Stimulated activated CD4-positive, alpha-beta T cell treated with anti-CD3 and anti-CD28 coated beads, Interleukin-2, amount 100 ng/mL, for 24 hours (primary cell): ENCODE measurements around the gene MRAP.

Experiments
- DNase-seq, 2 donors: peaks; one replicate each; pipeline ENCODE4 v3.0.0-alpha.2; 2020

MRAP gene

DNA sequence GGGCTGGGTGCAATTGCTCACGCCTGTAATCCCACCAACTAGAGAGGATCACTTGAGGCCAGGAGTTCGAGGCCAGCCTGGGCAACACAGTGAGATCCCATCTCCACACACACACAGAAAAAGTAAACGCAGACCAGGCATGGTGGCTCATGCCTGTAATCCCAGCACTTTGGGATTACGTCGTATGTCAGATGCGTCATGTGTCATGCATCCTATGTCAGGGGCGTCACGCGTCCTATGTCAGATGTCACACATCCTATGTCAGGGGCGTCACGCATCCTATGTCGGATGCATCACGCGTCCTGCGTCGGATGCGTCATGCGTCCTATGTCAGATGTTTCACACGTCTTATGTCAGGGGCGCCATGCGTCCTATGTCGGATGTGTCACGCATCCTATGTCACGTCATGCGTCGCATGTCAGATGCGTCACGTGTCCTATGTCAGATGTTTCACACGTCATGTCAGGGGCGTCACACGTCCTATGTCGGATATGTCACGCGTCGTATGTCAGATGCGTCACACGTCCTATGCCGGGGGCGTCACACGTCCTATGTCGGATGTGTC lies 1.5 kb downstream of the MRAP start:
- no peak for DNase-seq

DNA sequence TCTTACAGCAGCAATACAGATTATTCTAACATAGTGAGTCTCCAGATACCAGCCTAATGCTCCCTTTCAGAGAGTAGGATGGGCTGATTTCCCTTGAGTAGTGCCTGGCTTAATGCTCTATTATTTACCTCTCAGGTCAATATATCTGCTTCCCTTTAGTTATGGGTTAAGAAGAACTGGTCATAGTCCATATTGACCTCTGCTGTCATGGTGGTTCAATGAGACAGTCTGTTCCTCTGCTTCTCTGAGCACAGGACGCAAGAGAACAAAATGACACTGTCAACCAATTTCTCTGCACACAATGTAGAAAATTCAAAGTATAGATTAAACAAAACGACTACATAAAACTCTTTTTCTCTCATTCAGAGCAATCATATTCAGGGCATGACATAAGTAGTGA lies 2.9 kb downstream of the MRAP start:
- DNase-seq = no peak

DNA sequence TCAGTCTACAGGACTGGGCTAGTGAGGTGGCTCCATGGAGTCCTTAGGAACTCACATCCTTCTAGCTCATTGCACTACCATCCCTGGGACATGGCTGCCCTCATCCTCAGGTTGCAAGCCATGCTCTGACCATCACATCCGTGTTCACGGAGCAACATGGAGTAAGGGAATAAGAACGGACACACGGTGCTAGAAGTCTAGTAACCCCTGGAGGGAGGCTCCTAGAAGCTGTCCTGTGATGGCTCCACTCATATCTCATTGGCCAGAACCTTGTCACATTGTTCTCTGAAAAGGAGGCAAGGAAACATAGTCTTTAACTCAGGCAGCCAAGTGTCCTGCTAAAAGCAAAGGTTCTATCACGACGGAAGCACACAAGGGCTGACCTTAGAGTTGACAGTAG lies 3.9 kb downstream of the MRAP start:
- DNase-seq = no peak

DNA sequence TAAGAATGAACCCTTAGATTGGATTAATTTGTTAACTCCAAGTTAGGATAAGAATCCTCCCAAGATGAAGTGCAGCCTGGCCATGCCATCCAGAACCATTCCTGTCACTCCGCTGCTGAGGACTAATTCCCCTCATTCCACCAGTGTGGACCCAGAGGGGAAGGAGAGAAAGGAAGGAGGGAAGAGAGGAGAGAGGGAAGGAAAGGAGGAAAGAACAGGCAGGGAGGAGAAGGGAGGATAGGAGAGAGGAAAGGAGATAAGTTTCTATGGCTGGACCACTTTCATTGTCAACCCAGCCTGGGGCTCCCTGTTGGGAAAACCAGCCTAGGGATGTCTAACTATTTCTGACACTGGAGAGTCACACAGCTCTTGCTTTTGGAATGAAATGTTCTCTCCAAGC lies 4.7 kb downstream of the MRAP start:
- DNase-seq = no peak

DNA sequence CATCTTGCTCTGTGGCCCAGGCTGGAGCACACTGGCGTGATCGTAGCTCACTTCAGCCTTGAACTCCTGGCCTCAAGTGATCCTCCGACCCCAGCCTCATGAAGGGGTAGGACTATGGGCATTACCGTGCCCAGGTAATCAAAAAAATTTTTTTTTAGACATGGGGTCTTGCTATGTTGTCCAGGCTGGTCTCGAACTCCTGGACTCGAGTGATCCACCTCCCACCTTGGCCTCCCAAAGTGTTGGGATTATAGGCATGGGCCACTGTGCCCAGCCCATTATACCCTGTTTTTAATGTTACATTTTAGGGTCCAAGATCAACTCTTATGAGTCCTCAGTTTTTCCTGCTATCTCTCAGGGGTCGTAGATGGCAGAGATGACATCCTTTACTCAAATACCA lies 6.3 kb downstream of the MRAP start:
- no peak for DNase-seq

DNA sequence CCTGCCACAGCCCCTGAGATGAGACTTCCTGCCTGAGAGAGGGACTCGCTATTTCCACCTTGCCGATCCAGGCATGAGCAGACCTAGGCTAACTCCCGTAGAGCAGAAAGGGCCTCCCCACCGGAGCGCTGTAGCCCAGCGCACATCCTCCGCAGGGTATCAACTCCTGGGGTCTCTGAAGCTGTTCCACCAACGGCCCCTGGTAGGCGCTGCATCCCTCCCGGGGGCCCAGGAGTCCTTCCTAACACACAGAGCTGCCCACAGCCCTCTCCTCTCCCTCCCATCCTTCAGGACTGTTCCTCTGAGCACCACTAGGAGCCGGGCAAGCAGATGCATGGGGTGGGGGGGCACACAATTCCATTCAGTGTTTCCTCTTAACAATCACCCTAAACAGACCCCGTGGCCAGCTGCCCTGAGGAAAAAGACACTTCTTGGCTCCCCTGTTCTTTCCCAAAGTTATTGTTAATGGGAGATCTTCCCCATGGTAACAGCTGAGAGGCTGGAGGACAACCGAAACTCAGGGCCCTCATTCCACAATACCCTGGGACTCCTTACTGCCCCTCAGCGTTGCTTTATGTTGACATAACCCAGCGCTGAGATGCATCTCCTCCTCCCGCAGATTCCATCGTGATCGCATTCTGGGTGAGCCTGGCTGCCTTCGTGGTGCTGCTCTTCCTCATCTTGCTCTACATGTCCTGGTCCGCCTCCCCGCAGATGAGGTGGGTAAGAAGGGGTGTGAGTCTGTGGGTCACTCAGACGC lies 7.5 kb downstream of the MRAP start:
- no peak for DNase-seq

DNA sequence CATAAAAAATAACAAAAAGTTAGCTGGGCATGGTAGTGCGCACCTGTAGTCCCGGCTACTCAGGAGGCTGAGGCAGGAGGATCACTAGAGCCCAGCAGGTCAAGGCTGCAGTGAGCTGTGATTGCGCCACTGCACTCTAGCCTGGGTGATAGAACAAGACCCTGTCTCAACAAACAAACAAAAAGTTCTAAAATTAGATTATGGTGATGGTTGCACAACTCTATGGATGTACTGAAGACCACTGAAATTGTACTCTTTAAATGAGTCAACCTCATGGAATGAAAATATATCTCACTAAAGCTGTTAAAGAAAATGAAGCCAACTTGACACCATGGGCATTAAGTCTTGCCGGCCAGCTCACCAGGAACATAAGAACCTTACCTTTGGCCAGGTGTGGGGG lies 9.1 kb downstream of the MRAP start:
- no peak for DNase-seq

DNA sequence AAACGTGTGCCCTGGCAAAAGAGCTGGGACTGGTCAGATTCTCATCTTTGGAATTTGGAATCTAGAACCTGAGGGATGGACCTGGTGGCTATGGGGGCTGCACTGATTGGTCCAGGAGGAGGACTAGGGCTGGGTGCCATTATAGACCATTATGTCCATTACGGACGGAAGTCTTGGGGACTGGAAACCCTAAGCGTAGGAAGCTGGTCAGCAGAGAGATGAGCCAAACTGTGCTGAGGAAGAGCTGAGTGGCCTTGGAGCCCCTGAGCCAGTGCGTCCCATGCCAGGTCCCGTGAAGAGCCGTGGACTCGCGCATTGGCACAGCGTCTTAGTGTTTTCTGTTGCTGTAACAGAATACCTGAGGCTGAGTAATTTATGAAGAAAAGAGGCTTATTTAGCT lies 10.0 kb downstream of the MRAP start:
- no peak for DNase-seq

DNA sequence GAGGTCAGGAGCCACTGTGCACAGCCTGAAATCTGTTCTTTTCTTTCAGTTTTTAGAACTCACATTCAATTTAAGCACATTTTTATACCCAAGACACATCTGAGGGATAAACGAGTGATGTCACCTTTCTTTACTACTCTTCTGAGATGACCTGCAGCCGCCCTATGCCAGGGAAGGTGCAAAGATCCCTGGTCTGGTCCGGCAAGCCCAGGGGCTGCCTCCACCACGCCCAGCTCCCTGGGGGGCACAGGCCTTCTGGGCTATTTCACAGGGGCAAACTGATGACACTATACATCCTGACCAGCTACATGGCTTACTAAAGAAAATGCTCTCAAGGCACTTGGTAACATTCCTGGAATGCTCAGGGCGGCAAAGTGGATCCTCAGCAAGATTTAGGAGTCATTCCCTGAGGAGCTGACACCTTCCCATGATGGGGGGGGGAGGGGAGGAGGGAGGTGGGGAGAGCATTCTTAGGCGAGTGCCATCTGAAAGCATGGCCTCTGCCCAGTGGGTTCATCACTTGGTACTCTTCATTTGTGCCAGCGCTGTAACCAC lies 11.3 kb downstream of the MRAP start:
- DNase-seq = no peak

DNA sequence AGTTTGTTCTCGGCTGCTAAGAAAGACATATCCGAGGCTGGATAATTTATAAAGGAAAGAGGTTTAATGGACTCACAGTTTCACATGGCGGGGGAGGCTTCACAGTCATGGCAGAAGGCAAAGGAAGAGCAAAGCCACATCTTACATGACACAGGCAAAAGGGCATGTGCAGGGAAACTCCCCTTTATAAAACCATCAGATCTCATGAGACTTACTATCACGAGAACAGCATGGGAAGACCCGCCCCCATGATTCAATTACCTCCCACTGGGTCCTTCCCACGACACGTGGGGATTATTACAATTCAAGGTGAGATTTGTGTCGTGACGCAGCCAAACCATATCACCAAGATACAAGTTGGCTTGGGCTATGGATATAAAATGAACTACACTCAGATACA lies 12.3 kb downstream of the MRAP start:
- peak in 1 of 2 donors; percentile 20 for DNase-seq

DNA sequence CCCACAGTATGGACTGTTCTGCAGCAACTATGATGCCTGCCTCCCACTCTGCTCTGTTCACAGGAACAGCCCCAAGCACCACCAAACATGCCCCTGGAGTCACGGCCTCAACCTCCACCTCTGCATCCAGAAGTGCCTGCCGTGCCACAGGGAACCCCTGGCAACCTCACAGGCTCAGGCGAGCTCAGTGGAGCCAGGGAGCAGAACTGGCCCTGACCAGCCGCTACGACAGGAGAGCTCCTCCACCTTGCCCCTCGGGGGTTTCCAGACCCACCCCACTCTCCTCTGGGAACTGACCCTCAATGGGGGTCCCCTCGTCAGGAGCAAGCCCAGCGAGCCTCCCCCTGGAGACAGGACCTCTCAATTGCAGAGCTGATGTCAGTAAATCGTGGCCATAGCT lies 13.0 kb downstream of the MRAP start:
- DNase-seq = no peak

DNA sequence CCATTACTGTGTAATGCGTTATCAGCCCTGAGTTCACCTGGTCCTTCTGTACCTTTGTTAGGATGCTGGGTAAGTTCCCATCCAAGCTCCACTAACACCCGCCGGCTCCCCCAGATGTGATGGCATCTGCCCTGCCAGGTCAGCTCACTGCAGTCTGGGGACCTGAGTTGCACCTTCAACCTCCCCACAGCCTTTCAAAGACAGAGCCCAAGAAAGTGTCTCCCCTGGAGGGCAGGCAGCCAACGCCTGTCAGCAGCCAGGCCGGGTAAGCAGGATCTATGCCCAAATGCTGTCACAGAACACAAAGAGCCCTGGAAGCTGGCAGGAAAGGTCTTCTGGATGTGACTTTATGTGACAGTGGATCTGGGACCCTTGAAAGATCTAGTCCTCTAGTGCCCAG lies 13.7 kb downstream of the MRAP start:
- DNase-seq = no peak

DNA sequence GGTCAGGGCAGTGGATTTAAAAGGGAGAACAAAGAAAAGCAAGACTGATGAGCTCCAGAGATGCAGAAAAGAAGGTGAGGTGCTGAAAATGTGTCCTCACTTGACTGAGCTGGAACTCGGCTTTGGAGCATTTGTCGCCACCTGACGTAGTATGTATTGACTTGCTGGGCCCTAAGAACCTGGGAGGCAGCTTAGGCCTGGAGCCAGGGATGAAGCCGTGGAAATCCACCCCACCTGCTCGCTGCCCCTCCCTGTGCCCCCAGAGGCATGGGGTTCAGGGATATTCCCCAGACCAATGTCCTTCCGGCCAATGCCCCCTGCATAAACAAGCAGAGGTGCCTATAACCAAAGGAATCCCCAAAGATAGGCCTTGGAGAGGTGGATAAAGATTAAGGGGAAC lies 14.3 kb downstream of the MRAP start:
- DNase-seq = no peak

DNA sequence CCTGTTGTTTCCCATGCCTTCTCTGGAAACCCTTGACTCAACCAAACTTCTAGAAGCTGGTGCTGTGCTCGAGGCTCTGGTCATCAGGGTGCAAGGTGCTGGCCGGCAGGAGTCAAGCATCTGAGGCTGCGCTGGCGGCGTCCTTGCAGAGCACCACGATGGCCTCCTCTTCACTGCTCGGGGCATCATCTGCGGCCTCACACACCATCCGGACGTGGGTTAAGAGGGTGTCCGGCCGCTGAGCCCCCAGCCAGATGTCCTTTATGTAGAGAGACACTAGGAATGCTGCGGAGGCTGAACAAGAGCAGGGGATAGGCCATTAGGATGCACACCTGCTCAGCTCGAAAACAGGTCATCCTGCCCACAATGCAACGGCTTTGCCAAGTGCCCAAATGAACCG lies 16.2 kb downstream of the MRAP start:
- no peak for DNase-seq

DNA sequence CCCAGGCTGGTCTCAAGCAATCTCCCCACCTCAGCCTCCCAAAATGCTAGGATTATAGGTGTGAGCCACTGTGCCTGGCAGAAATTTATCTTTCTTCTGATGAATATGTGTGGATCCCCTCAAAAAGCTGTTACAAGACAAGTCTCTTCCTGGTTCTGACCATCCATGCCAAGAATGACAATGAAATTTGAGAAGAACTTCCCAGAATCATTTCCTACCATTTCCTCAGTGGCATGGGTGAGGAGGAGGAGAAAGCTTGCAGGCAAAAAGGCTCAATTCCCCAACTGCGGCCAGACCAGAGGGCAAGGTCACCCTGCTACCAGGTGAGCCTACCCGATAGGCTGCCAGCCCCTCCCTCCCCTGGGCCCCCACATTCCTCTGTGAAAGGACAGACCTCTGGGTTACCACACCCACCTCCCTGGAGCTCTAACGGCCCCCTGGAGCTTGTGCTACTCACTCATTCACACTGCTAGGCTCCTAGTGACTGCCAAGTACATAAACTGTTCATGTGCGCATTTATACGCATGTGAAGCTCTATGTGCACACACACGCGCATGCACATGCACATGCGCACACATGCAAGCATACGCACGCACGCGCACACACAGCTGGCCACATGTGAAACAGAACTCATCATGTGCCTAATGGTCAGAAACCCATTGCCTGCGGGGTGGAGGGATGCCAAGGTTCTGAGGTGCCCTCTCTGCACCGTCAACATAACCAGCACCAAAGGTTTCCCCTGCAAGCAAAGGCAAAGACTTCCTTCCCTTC lies 17.0 kb downstream of the MRAP start:
- DNase-seq = no peak

DNA sequence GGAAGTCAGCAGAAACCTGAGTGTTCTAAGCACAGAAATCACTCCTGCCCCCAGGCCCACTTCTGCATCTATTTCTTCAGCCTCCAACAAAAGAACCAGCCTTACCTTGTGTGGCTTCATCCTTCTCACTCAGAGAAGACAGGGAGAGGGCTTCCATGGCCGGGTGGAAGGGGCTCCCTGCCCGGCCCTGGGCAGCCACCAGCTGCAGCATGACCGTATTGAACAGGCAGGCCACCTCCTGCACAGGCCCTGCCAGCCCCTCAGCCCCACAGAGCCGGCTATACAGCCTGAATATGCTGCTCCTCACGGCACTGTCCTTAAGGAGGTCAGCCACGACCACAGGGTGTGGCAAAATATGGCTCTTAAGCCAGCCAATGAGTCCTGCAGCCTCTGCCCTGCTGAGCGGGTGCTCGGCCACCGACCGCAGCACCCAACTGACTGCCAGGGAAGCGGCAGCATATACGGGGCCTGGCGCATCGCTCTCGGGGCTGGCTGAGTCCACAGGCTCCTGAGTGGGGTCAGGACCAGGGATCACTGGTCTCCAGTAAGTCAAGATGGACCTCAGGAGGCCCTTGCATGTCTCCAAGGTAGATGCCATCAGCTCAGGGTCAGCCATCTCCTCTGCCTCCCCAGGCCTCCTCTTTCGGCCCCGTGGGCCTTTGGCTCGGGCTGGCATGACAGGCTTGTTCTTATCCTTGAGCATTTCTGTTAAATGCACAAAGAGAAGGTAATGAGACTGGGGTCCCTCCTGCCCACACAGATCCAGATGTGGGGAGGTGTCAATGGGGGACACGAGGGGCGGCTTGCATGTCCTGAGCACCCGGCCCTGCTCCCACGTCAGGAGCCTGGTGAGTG lies 17.9 kb downstream of the MRAP start:
- no peak for DNase-seq

DNA sequence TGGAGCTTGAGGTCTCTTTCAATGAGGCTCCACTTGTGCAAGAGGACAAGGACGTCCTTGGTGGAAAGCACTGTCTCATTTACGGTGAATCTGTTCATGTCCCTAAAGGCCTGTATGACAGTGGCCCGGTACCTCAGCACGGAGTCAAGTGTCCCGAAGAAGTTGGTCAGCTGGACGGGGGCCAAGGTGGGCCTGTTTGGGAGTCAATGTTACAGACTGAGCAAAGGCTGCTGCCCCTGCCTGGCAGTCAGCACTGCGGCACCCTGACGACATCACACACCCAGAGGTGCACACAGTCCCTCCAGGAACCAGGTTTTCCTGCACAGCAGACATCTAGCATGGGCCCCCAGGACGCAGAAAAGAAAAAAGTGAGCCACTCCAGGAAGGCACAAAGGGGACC lies 19.1 kb downstream of the MRAP start:
- no peak for DNase-seq

DNA sequence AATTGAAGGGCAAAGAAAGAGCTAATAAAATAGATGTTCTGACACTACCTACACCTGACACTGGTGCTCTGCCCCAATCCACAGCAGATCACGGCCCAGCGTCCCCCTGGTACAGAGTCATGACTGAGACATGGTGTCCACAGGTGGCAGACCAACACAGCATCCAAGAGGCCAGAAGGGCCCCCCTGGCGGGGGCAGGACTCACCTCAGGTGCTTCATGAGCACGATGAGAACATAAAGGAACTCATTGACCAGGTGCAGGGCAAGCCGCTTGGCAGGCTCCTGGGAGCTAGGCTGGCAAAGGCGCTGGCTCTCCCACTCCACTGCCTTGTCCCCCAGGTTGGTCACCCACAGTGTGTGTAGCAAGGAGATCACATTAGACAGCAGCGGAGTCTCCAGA lies 20.4 kb downstream of the MRAP start:
- DNase-seq = no peak

DNA sequence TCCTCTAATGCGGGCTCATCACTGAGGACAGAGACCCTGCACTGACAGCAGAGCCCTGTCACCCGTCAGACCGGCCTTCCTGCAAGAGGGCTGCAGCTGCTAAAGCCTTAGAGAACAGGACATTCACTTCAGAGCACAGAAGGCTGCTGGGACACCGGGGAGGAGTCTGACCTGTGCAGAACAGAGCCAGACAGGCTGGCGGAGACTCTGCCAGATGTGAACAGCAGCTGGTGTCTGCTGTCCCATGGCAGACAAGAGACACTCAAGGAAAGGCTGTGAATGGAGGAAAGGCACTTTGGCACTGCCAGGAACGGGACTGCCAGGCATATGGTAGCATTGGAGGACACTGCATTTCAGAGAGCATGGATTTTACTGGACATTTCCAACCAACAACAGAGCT lies 21.4 kb downstream of the MRAP start:
- DNase-seq = no peak

DNA sequence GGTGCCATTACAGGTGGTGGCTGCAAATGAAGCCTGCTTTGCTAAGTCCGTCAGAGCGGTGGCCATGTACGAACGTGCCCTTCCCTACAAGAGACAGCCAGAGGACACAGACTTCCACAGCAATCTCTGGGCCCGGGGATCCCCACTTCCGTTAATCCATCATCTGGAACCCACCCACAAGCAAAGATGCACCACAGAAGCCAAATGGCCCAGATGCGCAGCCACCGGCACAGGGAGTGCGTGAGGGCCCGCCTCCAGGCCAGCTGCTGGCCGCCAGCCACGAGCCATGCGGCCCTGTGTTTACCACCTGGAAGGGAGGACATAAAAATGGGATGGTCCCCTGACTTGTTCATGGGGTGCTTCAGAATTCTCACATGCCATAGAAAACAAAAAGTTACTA lies 22.1 kb downstream of the MRAP start:
- no peak for DNase-seq

DNA sequence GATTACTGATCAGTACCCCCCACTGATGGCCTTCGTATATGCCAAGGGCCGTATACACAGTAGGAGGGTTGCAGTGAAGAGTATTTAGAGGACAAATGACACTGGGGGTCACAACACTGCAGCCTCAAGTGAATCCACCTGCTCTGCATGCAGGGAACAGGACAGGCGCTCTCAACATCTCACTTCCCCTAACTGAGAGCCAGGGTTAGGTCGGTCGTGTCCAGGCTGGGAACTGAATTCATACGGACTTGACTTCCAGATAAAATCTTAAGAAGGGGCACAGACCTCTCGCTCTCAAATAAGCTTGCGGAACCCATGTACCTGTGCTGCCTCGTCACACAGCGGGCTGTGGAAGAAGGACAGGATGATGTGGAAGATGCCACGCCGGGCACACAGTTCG lies 22.8 kb downstream of the MRAP start:
- no peak for DNase-seq

DNA sequence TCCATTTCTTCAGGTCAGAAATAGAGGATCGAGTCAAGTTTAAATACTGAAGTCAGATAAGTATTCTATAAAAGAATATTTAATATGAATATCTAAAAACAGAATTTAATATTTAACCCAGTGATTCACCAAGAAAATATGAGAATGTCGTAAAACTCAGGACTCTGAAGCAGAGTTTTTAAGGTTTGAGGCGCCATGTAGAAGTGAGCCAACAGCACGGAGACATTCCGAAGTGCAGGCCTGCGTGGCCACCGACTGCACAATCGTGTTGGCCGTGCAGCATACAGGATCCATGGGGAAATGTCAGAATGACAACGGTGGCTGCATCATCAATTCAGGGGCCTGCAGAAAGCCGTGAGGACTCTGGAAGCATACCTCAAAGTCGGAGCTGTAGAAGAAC lies 23.4 kb downstream of the MRAP start:
- DNase-seq = no peak

DNA sequence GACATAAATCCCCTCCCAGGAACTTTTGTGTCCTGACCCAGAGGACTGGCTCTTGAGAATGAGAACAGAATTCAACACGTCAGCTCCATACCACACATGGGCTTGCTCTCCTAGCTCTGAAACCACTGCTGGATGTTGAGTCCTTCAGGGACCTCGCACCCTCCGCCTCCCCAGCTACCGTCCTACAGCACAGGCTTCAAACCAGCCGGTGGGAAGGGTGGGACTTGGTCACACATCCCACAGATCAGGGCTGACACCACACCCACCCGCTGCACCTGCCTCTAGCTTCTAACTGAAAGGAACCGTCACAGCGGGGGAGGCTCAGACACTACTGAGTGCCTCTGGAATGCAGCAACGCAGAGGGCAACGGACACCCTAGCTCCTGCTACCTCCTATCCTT lies 24.0 kb downstream of the MRAP start:
- DNase-seq = no peak
